Endothelial cell of umbilical vein (primary cell): Measurements from ENCODE around the gene C11orf21. TPM values are rescaled to one million over a fixed set of nuclear protein-coding genes. Genes with fewer than 3 reads are reported as not detected.

ENCODE experiments used
- BruUV-seq: library from RNA; stranded (reverse); fragments of 400-500 nt; replicated peaks from 2 replicates; lab custom pipeline; 2021; lab: Mats Ljungman, UMichigan
- CTCF ChIA-PET: fragments of 300-600, 350-600 bp; sonication (Branson Sonifier 250); formaldehyde crosslinking; loops from one replicate; lab custom pipeline; 2021; ENCODE audit warnings: antibody characterized with exemption, inconsistent platforms; lab: Charles Lee
- POLR2A ChIA-PET: fragments of 300-600, 350-600 bp; sonication (Branson Sonifier 250); formaldehyde crosslinking; loops from one replicate; lab custom pipeline; 2021; ENCODE audit warnings: antibody characterized with exemption, inconsistent platforms; lab: Charles Lee
- DNase-seq: peaks from one replicate; pipeline ENCODE4 v3.0.0-alpha.2; 2011; ENCODE audit warnings: low read depth, low spot score
- FAIRE-seq: peaks from 2 replicates; lab custom pipeline; 2011; peaks lifted over from hg19 to GRCh38; lab: Jason Lieb, UNC
- H2AFZ ChIP-seq: 2 replicates; pipeline ENCODE4 v1.6.0; 2012; ENCODE audit warnings: low read depth, low read length, control low read depth, inconsistent platforms
- H3K27ac ChIP-seq: 2 replicates; pipeline ENCODE4 v1.5.1; 2011; ENCODE audit warnings: low read depth, mild to moderate bottlenecking, control low read depth, low read length, moderate library complexity; ENCODE audit not compliant: insufficient read depth
- H3K27me3 ChIP-seq, 2 experiments: 2 replicates each; pipeline versions ENCODE4 v1.6.0 to v1.6.1; 2011; ENCODE audit warnings: low read length in 2 of 2, mixed read lengths in 1 of 2; ENCODE audit not compliant: control insufficient read depth in 2 of 2, insufficient read depth in 2 of 2
- H3K36me3 ChIP-seq, 2 experiments: 2 replicates in 1 of 2; 3 replicates in 1 of 2; pipeline ENCODE4 v1.5.1; 2011; ENCODE audit warnings: low read length in 2 of 2, mild to moderate bottlenecking in 1 of 2, moderate library complexity in 1 of 2; ENCODE audit not compliant: control insufficient read depth in 2 of 2, insufficient read depth in 2 of 2; ENCODE audit errors: extremely low read depth in 1 of 2
- H3K4me1 ChIP-seq: 3 replicates; pipeline ENCODE4 v1.5.1; 2011; ENCODE audit warnings: mild to moderate bottlenecking, low read length; ENCODE audit not compliant: control insufficient read depth, insufficient read depth; ENCODE audit errors: extremely low read depth
- H3K4me2 ChIP-seq: 2 replicates; pipeline ENCODE4 v1.6.1; 2011; ENCODE audit warnings: low read length, control low read depth, mixed read lengths; ENCODE audit not compliant: insufficient read depth
- H3K4me3 ChIP-seq, 3 experiments: fragments of 200-600 bp in 1 of 3; sonication (generic), shearing (Covaris generic) in 1 of 3; replicated peaks in 1 of 3; 2 replicates each; pipeline ENCODE4 v1.5.1; 2011 to 2016; ENCODE audit warnings: control low read depth in 3 of 3, low read length in 3 of 3, mild to moderate bottlenecking in 2 of 3, inconsistent platforms in 1 of 3, low read depth in 1 of 3, moderate library complexity in 1 of 3; ENCODE audit not compliant: insufficient read depth in 1 of 3
- H3K79me2 ChIP-seq: 2 replicates; pipeline ENCODE4 v1.6.0; 2012; ENCODE audit warnings: low read length, inconsistent platforms; ENCODE audit not compliant: control insufficient read depth, insufficient read depth
- H3K9ac ChIP-seq: replicated peaks from 2 replicates; pipeline ENCODE3; 2011; ENCODE audit warnings: low read length, control low read depth; ENCODE audit not compliant: insufficient read depth; ENCODE audit errors: extremely low read depth
- H3K9me1 ChIP-seq: replicated peaks from 3 replicates; pipeline ENCODE4 v1.6.0; 2011; ENCODE audit warnings: mild to moderate bottlenecking, low read length; ENCODE audit not compliant: control insufficient read depth, insufficient read depth; ENCODE audit errors: extremely low read depth
- H3K9me3 ChIP-seq: replicated peaks from 2 replicates; pipeline ENCODE4 v1.5.1; 2012; ENCODE audit warnings: low read length, inconsistent platforms; ENCODE audit not compliant: control insufficient read depth, insufficient read depth
- H4K20me1 ChIP-seq: replicated peaks from 2 replicates; pipeline ENCODE3; 2011; ENCODE audit warnings: mild to moderate bottlenecking, low read length; ENCODE audit not compliant: control insufficient read depth, insufficient read depth; ENCODE audit errors: extremely low read depth
- CTCF ChIP-seq, 2 donors: IDR thresholded peaks; 1 replicate in 1 of 2; 2 replicates in 1 of 2; pipeline ENCODE4 v1.5.1; 2011; ENCODE audit warnings: low read length in 2 of 2, mild to moderate bottlenecking in 2 of 2, moderate library complexity in 2 of 2, control low read depth in 1 of 2, inconsistent platforms in 1 of 2, low read depth in 1 of 2; ENCODE audit not compliant: insufficient read depth in 1 of 2; ENCODE audit errors: extremely low read depth in 1 of 2
- EZH2 ChIP-seq: IDR thresholded peaks from 2 replicates; pipeline ENCODE4 v1.6.1; 2012; ENCODE audit warnings: borderline replicate concordance, low read depth, mild to moderate bottlenecking, moderate library complexity, low read length, inconsistent platforms; ENCODE audit not compliant: severe bottlenecking
- FOS ChIP-seq: IDR thresholded peaks from 2 replicates; pipeline ENCODE4 v1.6.1; 2011; ENCODE audit warnings: mild to moderate bottlenecking, low read length, moderate library complexity, borderline replicate concordance; ENCODE audit not compliant: insufficient read depth
- GATA2 ChIP-seq: IDR thresholded peaks from 2 replicates; pipeline ENCODE4 v1.7.0; 2011; ENCODE audit warnings: low read depth, mild to moderate bottlenecking, moderate library complexity, mixed read lengths, low read length; ENCODE audit not compliant: insufficient read length, insufficient read depth
- JUN ChIP-seq: IDR thresholded peaks from 2 replicates; pipeline ENCODE4 v1.6.1; 2011; ENCODE audit warnings: borderline replicate concordance, low read depth; ENCODE audit not compliant: insufficient read length, insufficient read depth
- MYC ChIP-seq: IDR thresholded peaks from one replicate; pipeline ENCODE4 v1.6.1; 2011; ENCODE audit warnings: mild to moderate bottlenecking, low read depth, low read length
- POLR2A ChIP-seq: IDR thresholded peaks from 2 replicates; pipeline ENCODE4 v1.6.1; 2012; ENCODE audit warnings: low read depth, mild to moderate bottlenecking, control low read depth, low read length
- dilution Hi-C: fragments of 300-500 bp; cut with MboI; formaldehyde crosslinking; loops from one replicate; pipeline ENCODE4 v1.15.0; 2019; ENCODE audit warnings: low sequenced_read_pairs; ENCODE audit not compliant: extremely low pct_ligation_motif_present
- intact Hi-C: fragments of 100-400 bp; cut with micrococcal nuclease; formaldehyde crosslinking; loops from one replicate; pipeline ENCODE4 v1.10.0; 2022
- polyA plus RNA-seq, 4 experiments: library from polyadenylated mRNA; depleted of rRNA in 3 of 4; stranded (reverse) in 3 of 4; unstranded in 1 of 4; fragments of >200 nt; gene quantifications; 2 replicates each; pipeline versions ENCODE4 v1.2.1 to v1.2.3, GENCODE V29; 2011 to 2012; ENCODE audit warnings: missing spikeins in 1 of 4
- total RNA-seq: library from RNA; stranded (reverse); gene quantifications from 2 replicates; pipeline ENCODE4 v1.2.3, GENCODE V29; 2021
- TF ChIP-seq, protein P1 (sequence below): IDR thresholded peaks from 2 replicates; pipeline ENCODE4 v1.6.1; 2011; ENCODE audit not compliant: insufficient read depth, insufficient read length

The C11orf21 gene
- total and polyA plus RNA-seq, 2 donors (not counting 3 experiments of a cell fraction or from before 2014, with no cell fraction given): not detected

- dilution Hi-C loops: no loop called here
- POLR2A ChIA-PET: no interaction called here
Observed at GRCh38 chr11:2263724-2264360, 37.9 kb downstream of the C11orf21 start.

More at GRCh38 chr11:2263724-2264360, 37.9 kb downstream of the C11orf21 start:
- no peak for DNase-seq
- H3K9me1 ChIP-seq: no peaks in the 10 kb centered on the region
- TF ChIP-seq POLR2A: no peak
- no peak for TF ChIP-seq EZH2
- TF ChIP-seq, protein P1, sequence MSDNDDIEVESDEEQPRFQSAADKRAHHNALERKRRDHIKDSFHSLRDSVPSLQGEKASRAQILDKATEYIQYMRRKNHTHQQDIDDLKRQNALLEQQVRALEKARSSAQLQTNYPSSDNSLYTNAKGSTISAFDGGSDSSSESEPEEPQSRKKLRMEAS: no peak
- no peak for TF ChIP-seq MYC
- TF ChIP-seq FOS: no peak
- TF ChIP-seq JUN: no peak
- no peak for TF ChIP-seq CTCF (IDR thresholded peaks at IDR 0.05; ENCODE audit: extremely low read depth in 1 of 2, insufficient read depth in 1 of 2, low read depth in 1 of 2, low read length in 2 of 2)
- TF ChIP-seq GATA2: no peak
- no peak overlapping the region for H3K4me3 ChIP-seq
- H3K4me1 ChIP-seq: no peaks in the 10 kb centered on the region
- no peak overlapping the region for H2AFZ ChIP-seq
- H3K36me3 ChIP-seq: no peaks in the 10 kb centered on the region
- H3K4me2 ChIP-seq: no peak overlapping the region
- intact Hi-C loops: no loop called here
- H4K20me1 ChIP-seq: no peaks in the 10 kb centered on the region
- peaks cover 10 to 11% of the 10 kb centered on the region in 2 experiments for H3K27me3 ChIP-seq
- no peak for FAIRE-seq
- no peak overlapping the region for H3K9ac ChIP-seq
- H3K27ac ChIP-seq: no peak overlapping the region
- BruUV-seq: no TSS peak
- no peaks in the 10 kb centered on the region for H3K9me3 ChIP-seq
- H3K79me2 ChIP-seq: no peaks in the 10 kb centered on the region
- CTCF ChIA-PET: no interaction called here
